Common myeloid progenitor, CD34-positive (primary cell): ENCODE data around the gene STPG1.

Experiments
- CTCF ChIA-PET: fragments of 350-600 bp; sonication (Branson Sonifier 250); formaldehyde crosslinking; loops from one replicate; lab custom pipeline; 2021; ENCODE audit warnings: antibody characterized with exemption; lab: Charles Lee
- POLR2A ChIA-PET: fragments of 350-600 bp; sonication (Branson Sonifier 250); formaldehyde crosslinking; loops from one replicate; lab custom pipeline; 2021; ENCODE audit warnings: antibody characterized with exemption; lab: Charles Lee
- DNase-seq, 3 donors: peaks; one replicate each; pipeline versions ENCODE4 v3.0.0 to v3.0.0-alpha.2; 2013
- H3K27ac ChIP-seq, 2 experiments: 1 replicate in 1 of 2; 2 replicates in 1 of 2; pipeline ENCODE4 v1.7.0; 2013; ENCODE audit warnings: inconsistent platforms in 2 of 2, low read length in 2 of 2, mild to moderate bottlenecking in 2 of 2, low read depth in 1 of 2, moderate library complexity in 1 of 2; ENCODE audit not compliant: severe bottlenecking in 2 of 2, insufficient read depth in 1 of 2, poor library complexity in 1 of 2
- H3K27me3 ChIP-seq, 5 experiments: replicated peaks in 2 of 5; 1 replicate in 3 of 5; 2 replicates in 2 of 5; pipeline versions ENCODE4 v1.6.1 to v1.7.0; 2013; ENCODE audit warnings: low read length in 4 of 5, mild to moderate bottlenecking in 2 of 5, moderate library complexity in 2 of 5, inconsistent platforms in 1 of 5; ENCODE audit not compliant: insufficient read depth in 5 of 5, control insufficient read depth in 4 of 5
- H3K36me3 ChIP-seq, 4 experiments: 1 replicate in 2 of 4; 2 replicates in 2 of 4; pipeline versions ENCODE4 v1.6.1 to v1.7.0; 2013; ENCODE audit warnings: low read length in 3 of 4, control low read depth in 1 of 4, mild to moderate bottlenecking in 1 of 4; ENCODE audit not compliant: control insufficient read depth in 4 of 4, insufficient read depth in 4 of 4
- H3K4me1 ChIP-seq, 4 experiments: 1 replicate in 3 of 4; 2 replicates in 1 of 4; pipeline versions ENCODE4 v1.6.1 to v1.7.1; 2013; ENCODE audit warnings: low read length in 3 of 4, mild to moderate bottlenecking in 3 of 4, control low read depth in 1 of 4, inconsistent platforms in 1 of 4, moderate library complexity in 1 of 4; ENCODE audit not compliant: control insufficient read depth in 4 of 4, insufficient read depth in 4 of 4; ENCODE audit errors: control extremely low read depth in 1 of 4
- H3K4me3 ChIP-seq, 7 experiments: 1 replicate in 4 of 7; 2 replicates in 3 of 7; pipeline versions ENCODE4 v1.5.1 to v1.7.0; 2013; ENCODE audit warnings: mild to moderate bottlenecking in 7 of 7, low read length in 6 of 7, moderate library complexity in 6 of 7, inconsistent platforms in 2 of 7, low read depth in 2 of 7, control low read depth in 1 of 7; ENCODE audit not compliant: insufficient read depth in 4 of 7, control insufficient read depth in 1 of 7; ENCODE audit errors: extremely low read depth in 1 of 7
- H3K9me3 ChIP-seq, 5 experiments: 1 replicate in 4 of 5; 2 replicates in 1 of 5; pipeline versions ENCODE4 v1.6.1 to v1.7.1; 2013; ENCODE audit warnings: low read length in 4 of 5, mild to moderate bottlenecking in 2 of 5, inconsistent platforms in 1 of 5, low read depth in 1 of 5, moderate library complexity in 1 of 5; ENCODE audit not compliant: control insufficient read depth in 4 of 5, insufficient read depth in 2 of 5; ENCODE audit errors: control extremely low read depth in 1 of 5
- WGBS: methylation state at CpG from one replicate; pipeline ENCODE4 v1.1.5; 2013; ENCODE audit not compliant: insufficient coverage; 5-methylcytosine and 5-hydroxymethylcytosine counted together

The STPG1 gene

DNA sequence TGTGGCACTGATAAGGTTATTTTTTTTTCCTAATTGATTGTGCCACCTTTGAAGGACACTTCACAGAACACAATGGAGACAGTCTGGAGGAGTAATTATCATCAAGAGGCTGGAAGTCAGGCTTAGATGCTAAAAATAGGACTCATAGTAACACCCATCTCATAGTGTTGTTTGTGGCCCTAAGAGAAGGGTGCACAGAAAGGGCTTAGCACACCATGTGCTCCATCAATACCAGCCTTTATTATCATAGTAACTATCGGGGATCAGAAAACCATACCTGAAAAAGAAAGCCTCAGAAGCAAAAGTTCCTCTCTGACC, 13.9 kb upstream of the STPG1 start:
- CTCF ChIA-PET = no interaction called here
- H3K36me3 ChIP-seq = peaks cover 6 to 39% (median 19%) of the 10 kb centered on the region in 4 experiments
- POLR2A ChIA-PET = no interaction called here

GRCh38 chr1:24426744-24427544, 13.4 kb upstream of the STPG1 start:
- ChIA-PET POLR2A (no interaction called here), CTCF (interaction anchor here (2.8 kb wide), 1 partner anchor 11 kb away, joined by 13 read pairs; the partner anchor contains the start of gene NIPAL3)
- DNase-seq = no peak
- Histone ChIP-seq H3K36me3 (peaks cover 11 to 45% (median 22%) of the 10 kb centered on the region in 4 experiments), H3K4me3 (no peak overlapping the region), H3K27ac (no peak overlapping the region), H3K27me3 (no peaks in the 10 kb centered on the region), H3K4me1 (no peaks in the 10 kb centered on the region), H3K9me3 (no peaks in the 10 kb centered on the region)
- 97% methylated on average over 7 of the region's 7 CpGs for WGBS

More for the DNA sequence above, 13.9 kb upstream of the STPG1 start:
- H3K27ac ChIP-seq = no peak overlapping the region
- H3K27me3 ChIP-seq = no peaks in the 10 kb centered on the region
- 100% methylated on average over 1 of the region's 1 CpG for WGBS
- no peaks in the 10 kb centered on the region for H3K9me3 ChIP-seq
- no peaks in the 10 kb centered on the region for H3K4me1 ChIP-seq
- no peak overlapping the region for H3K4me3 ChIP-seq
- no peak for DNase-seq

DNA sequence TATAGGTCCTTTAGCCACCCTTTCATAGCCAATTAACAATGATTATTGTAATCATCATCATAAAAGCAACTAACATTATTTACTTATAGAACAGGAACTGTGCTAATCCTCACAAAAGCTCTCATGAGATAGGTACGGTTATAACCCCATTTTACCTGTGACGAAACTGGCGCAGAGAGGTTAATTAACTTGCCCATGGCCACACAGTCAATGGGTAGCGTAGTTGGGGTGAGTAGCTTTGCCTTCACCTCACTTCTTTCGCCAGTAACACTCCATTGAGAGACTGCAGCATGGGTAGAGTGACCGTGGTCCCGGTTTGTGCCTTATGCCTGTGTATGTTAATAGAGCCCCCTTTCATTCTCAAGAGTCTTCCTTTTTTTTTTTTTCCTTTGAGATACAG, 12.3 kb upstream of the STPG1 start:
- ChIA-PET POLR2A (no interaction called here), CTCF (interaction anchor here (1.1 to 2.8 kb wide), 2 partner anchors 10 to 18 kb away, joined by 3 to 13 read pairs; partner anchors contain the start of gene NIPAL3)
- H3K4me3 ChIP-seq = no peak overlapping the region
- peaks cover 14 to 55% (median 28%) of the 10 kb centered on the region in 4 experiments for H3K36me3 ChIP-seq
- H3K9me3 ChIP-seq = no peaks in the 10 kb centered on the region
- no peaks in the 10 kb centered on the region for H3K27me3 ChIP-seq
- no peak overlapping the region for H3K27ac ChIP-seq
- no peak for DNase-seq
- no peaks in the 10 kb centered on the region for H3K4me1 ChIP-seq
- WGBS = 86% methylated on average over 7 of the region's 7 CpGs

GRCh38 chr1:24425441-24425840, 11.9 kb upstream of the STPG1 start:
- no peaks in the 10 kb centered on the region for H3K9me3 ChIP-seq
- H3K4me3 ChIP-seq = no peak overlapping the region
- 100% methylated on average over 1 of the region's 3 CpGs for WGBS
- DNase-seq = no peak
- H3K27me3 ChIP-seq = no peaks in the 10 kb centered on the region
- no peak overlapping the region for H3K27ac ChIP-seq
- POLR2A ChIA-PET = no interaction called here
- no peaks in the 10 kb centered on the region for H3K4me1 ChIP-seq
- peaks cover 16 to 60% (median 30%) of the 10 kb centered on the region in 4 experiments for H3K36me3 ChIP-seq
- CTCF ChIA-PET = interaction anchor here (1.1 to 2.8 kb wide), 2 partner anchors 10 to 19 kb away, joined by 3 to 13 read pairs; partner anchors contain the start of gene NIPAL3

GRCh38 chr1:24424990-24425389, 11.4 kb upstream of the STPG1 start:
- Histone ChIP-seq H3K36me3 (peaks cover 16 to 61% (median 31%) of the 10 kb centered on the region in 4 experiments), H3K4me1 (no peaks in the 10 kb centered on the region), H3K27me3 (no peaks in the 10 kb centered on the region), H3K4me3 (no peak overlapping the region), H3K9me3 (no peaks in the 10 kb centered on the region), H3K27ac (no peak overlapping the region)
- ChIA-PET POLR2A (no interaction called here), CTCF (interaction anchor here (1.1 to 2.8 kb wide), 4 partner anchors 10 to 66 kb away, joined by 3 to 13 read pairs (median 4); partner anchors contain the start of gene NIPAL3)
- no peak for DNase-seq
- WGBS = 100% methylated on average over 2 of the region's 3 CpGs

DNA sequence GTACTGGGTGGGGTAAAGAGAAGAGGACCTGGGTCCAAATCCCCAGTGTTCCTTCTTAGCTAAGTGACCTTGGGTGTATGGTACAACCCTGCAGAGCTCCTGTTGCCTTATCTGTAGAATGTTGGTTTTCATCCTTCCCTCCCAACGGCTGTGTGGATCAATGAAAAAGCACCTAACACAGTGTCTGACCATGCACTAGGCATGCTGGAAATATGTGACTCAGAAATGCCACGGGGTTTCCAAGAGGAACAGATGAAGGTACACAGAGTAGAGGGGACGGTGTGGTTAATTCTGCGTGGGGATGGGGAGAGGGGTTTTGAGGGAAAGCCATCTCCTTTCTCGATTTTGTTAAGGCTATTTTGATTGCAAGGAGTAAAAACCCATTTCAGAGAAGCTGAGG, 10.6 kb upstream of the STPG1 start:
- DNase-seq = no peak
- H3K36me3 ChIP-seq = peaks cover 16 to 65% (median 29%) of the 10 kb centered on the region in 4 experiments

DNA sequence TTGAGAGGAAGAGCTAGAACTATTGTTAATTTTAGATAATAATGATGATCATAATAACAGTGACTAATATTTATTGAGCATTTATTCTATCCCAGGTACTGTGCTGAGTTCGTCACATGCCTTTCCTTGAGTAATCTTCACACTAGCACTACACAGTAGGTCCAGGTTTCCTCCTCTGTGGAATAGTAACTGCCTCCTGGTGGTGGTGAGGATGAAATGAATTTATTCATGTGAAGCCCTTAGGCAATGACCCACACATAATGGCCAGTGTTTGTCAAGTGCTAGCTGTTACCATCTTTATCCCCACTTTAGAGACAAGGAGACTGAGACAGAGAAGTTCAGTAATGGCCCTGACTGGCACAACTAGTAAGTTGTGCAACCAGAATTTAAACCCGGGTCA, 7.9 kb upstream of the STPG1 start:
- Histone ChIP-seq H3K27ac (no peak overlapping the region), H3K36me3 (peaks cover 11 to 49% (median 24%) of the 10 kb centered on the region in 4 experiments)
- CTCF ChIA-PET = interaction anchor here (0.9 to 1.9 kb wide), 4 partner anchors 10 to 106 kb away, joined by 3 to 7 read pairs (median 3); no protein-coding TSS in a partner anchor

More for the DNA sequence above, 10.6 kb upstream of the STPG1 start:
- Histone ChIP-seq H3K4me3 (no peak overlapping the region), H3K27ac (no peak overlapping the region), H3K9me3 (no peaks in the 10 kb centered on the region), H3K4me1 (peaks cover 0 to 7% (median 5%) of the 10 kb centered on the region in 4 experiments), H3K27me3 (no peaks in the 10 kb centered on the region)
- ChIA-PET CTCF (interaction anchor here (1.1 to 1.8 kb wide), 5 partner anchors 7 to 109 kb away, joined by 3 to 8 read pairs (median 3); no protein-coding TSS in a partner anchor), POLR2A (no interaction called here)
- 94% methylated on average over 5 of the region's 5 CpGs for WGBS

More for the DNA sequence above, 7.9 kb upstream of the STPG1 start:
- no peak for DNase-seq
- Histone ChIP-seq H3K27me3 (no peaks in the 10 kb centered on the region), H3K9me3 (no peaks in the 10 kb centered on the region), H3K4me3 (no peak overlapping the region), H3K4me1 (peaks cover 13 to 34% (median 28%) of the 10 kb centered on the region in 4 experiments)
- 100% methylated on average over 1 of the region's 2 CpGs for WGBS
- POLR2A ChIA-PET = no interaction called here
